Lung (tissue), 16 donors: Measurements from ENCODE around the gene ETFA. TPM values are rescaled to one million over a fixed set of nuclear protein-coding genes. Genes with fewer than 3 reads are reported as not detected.

Experiments used
- ATAC-seq: fragments of 200-7000 bp; cut with Tn5 transposase; one replicate; pipeline ENCODE4 v1.9.1; 2020; ENCODE audit warnings: moderate number of reproducible peaks; ENCODE audit not compliant: insufficient read depth, low FRiP score
- DNase-seq, 3 donors: peaks; one replicate each; pipeline ENCODE4 v3.0.0-alpha.2; 2013 to 2017
- H3K27ac ChIP-seq, 2 donors: one replicate each; pipeline ENCODE4 v1.5.1; 2013; ENCODE audit warnings: mild to moderate bottlenecking in 2 of 2, moderate library complexity in 2 of 2, control low read depth in 1 of 2, inconsistent platforms in 1 of 2, low read depth in 1 of 2, low read length in 1 of 2
- H3K27me3 ChIP-seq, 3 donors: one replicate each; pipeline ENCODE4 v1.5.1; 2013; ENCODE audit warnings: low read length in 2 of 3; ENCODE audit not compliant: control insufficient read depth in 3 of 3, insufficient read depth in 3 of 3
- H3K36me3 ChIP-seq, 4 donors: one replicate each; pipeline ENCODE4 v1.5.1; 2013; ENCODE audit warnings: low read length in 4 of 4, mild to moderate bottlenecking in 1 of 4, moderate library complexity in 1 of 4; ENCODE audit not compliant: control insufficient read depth in 4 of 4, insufficient read depth in 4 of 4
- H3K4me1 ChIP-seq, 5 donors: one replicate each; pipeline ENCODE4 v1.5.1; 2013; ENCODE audit warnings: low read length in 5 of 5, mild to moderate bottlenecking in 2 of 5, moderate library complexity in 1 of 5; ENCODE audit not compliant: control insufficient read depth in 5 of 5, insufficient read depth in 5 of 5
- H3K4me3 ChIP-seq: one replicate; pipeline ENCODE4 v1.5.1; 2013; ENCODE audit warnings: mild to moderate bottlenecking, control low read depth, moderate library complexity
- H3K9ac ChIP-seq, 2 donors: one replicate each; pipeline ENCODE4 v1.5.1; 2013; ENCODE audit warnings: low read length in 2 of 2, control low read depth in 1 of 2; ENCODE audit not compliant: insufficient read depth in 1 of 2
- H3K9me3 ChIP-seq, 4 donors: one replicate each; pipeline ENCODE4 v1.5.1; 2013; ENCODE audit warnings: low read length in 3 of 4, mild to moderate bottlenecking in 1 of 4, moderate library complexity in 1 of 4; ENCODE audit not compliant: control insufficient read depth in 4 of 4, insufficient read depth in 3 of 4
- CTCF ChIP-seq: IDR thresholded peaks from 2 replicates; pipeline ENCODE4 v1.5.1; 2012; ENCODE audit warnings: mild to moderate bottlenecking; ENCODE audit errors: control extremely low read depth, extremely low read depth
- WGBS, 2 donors: extraction: QIAGEN DNeasy Blood & Tissue Kit; methylation state at CpG; one replicate each; pipeline ENCODE4 v1.1.7; 2013; 5-methylcytosine and 5-hydroxymethylcytosine counted together
- long read RNA-seq, 5 donors: transcript quantifications; one replicate each; lab custom pipeline, GENCODE V29; 2026
- polyA plus RNA-seq, 2 donors: library from polyadenylated mRNA; stranded (reverse); fragments of 200-250 nt; gene quantifications; one replicate each; pipeline ENCODE4 v1.2.1, GENCODE V29; 2013
- total RNA-seq, 2 donors: library from RNA; depleted of rRNA in 1 of 2; stranded (reverse); fragments of >200 nt in 1 of 2; gene quantifications; one replicate each; pipeline ENCODE4 v1.2.1, GENCODE V29; 2014 to 2021
- donor health status: control.
- donor health status: control.
- donor health status: Bipolar disorder and iron deficiency.
- donor health status: healthy.
- donor health status: DM: yes; HTN: yes; CAD: no.

Gene ETFA
- total RNA-seq (10 to 100 TPM; 80.5 to 87.0 TPM), polyA plus RNA-seq (10 to 100 TPM; 54.5 to 96.4 TPM)
- long read RNA-seq, donor 1, transcript ETFA-212 (2 exons, 650 nt), result minor isoform, 20 of 64 reads
- long read RNA-seq, donor 1, transcript ETFA-203 (12 exons, 2,287 nt), result major isoform, 26 of 64 reads
- long read RNA-seq, donor 1, transcript ETFA-202 (11 exons, 1,346 nt), result minor isoform, 9 of 64 reads
- long read RNA-seq, donor 1, partial matches to known transcripts, result 6 of 64 reads
- long read RNA-seq, donor 1, other reads (novel, unspliced or antisense), result 0 of 64 reads
- long read RNA-seq, donor 2, transcript ETFA-212 (2 exons, 650 nt), result major isoform, 6 of 15 reads
- long read RNA-seq, donor 2, partial matches to known transcripts, result 0 of 15 reads
- long read RNA-seq, donor 2, other reads (novel, unspliced or antisense), result 0 of 15 reads
- long read RNA-seq, donor 3, transcript ETFA-212 (2 exons, 650 nt), result minor isoform, 5 of 31 reads
- long read RNA-seq, donor 3, transcript ETFA-203 (12 exons, 2,287 nt), result major isoform, 10 of 31 reads
- long read RNA-seq, donor 3, partial matches to known transcripts, result 9 of 31 reads
- long read RNA-seq, donor 3, other reads (novel, unspliced or antisense), result 0 of 31 reads
- long read RNA-seq, donor 4, transcript ETFA-203 (12 exons, 2,287 nt), result minor isoform, 5 of 22 reads
- long read RNA-seq, donor 4, transcript ETFA-212 (2 exons, 650 nt), result major isoform, 9 of 22 reads
- long read RNA-seq, donor 4, partial matches to known transcripts, result 5 of 22 reads
- long read RNA-seq, donor 4, other reads (novel, unspliced or antisense), result 0 of 22 reads
- long read RNA-seq, donor 5, transcript ETFA-216 (10 exons, 942 nt), result minor isoform, 5 of 76 reads
- long read RNA-seq, donor 5, transcript ETFA-203 (12 exons, 2,287 nt), result major isoform, 36 of 76 reads
- long read RNA-seq, donor 5, transcript ETFA-212 (2 exons, 650 nt), result minor isoform, 15 of 76 reads
- long read RNA-seq, donor 5, partial matches to known transcripts, result 13 of 76 reads
- long read RNA-seq, donor 5, other reads (novel, unspliced or antisense), result 0 of 76 reads

DNA sequence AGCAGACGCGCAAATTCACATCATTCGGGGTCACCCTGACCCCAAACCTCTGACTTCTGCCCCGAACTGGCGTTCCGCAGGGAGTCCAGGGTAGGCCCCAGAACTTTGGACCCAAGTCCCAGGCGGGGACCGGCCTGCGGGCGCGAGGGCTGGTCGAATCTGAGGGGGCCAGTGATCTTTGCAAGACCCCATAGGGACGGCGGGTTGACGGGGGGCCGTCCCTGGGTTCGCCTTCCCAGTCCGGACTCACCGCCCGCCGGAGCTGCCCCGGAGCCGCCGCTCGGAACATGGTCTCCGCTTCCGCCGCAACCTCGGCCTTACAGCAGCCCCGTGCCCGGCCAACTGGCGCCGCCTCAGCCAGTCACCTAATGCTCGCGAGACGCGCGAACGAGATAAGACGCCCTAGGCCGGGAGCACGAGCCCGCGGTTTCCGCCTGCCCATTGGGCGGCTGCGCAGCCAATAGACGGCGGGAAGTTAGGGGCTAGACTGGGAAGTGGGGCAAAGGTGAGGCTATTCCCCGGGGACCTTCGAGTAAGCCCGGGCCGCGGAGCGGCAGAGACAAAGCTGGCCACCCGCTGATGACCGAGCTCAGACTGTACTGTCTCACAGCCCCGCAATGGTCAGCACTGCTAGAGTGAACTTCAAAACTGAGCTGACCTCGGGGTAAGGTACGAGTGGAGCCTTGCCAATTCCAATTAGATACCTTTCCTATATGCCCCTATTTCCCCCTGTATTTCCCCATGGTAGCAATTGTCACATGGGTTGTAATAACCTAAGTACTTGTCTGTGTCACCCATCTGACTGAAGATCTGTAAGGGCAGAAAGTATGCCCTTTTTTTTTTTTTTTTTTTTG lies at the start of gene ETFA:
TSS of gene ETFA (minus strand) at position 370 of the 854 bp plus-strand sequence. CDS start at position 289, 81 bp downstream.
- H3K4me1 ChIP-seq, result peaks cover 0 to 13% (median 7%) of the 10 kb centered on the region in 5 donors
- peak; percentile 99 for ATAC-seq
- no peaks in the 10 kb centered on the region for H3K36me3 ChIP-seq
- H3K9ac ChIP-seq, result peak within 1 kb of the TSS; percentile 86 to 94
- no peaks in the 10 kb centered on the region for H3K27me3 ChIP-seq
- peak within 1 kb of the TSS; percentile 82 to 91 for H3K27ac ChIP-seq
- no peak for TF ChIP-seq CTCF
- WGBS, 2 donors, result 0 to 2% methylated on average over 60 of the region's 60 CpGs
- peak; percentile 96 to 98 (median 96) for DNase-seq
- no peaks in the 10 kb centered on the region for H3K9me3 ChIP-seq
- peak within 1 kb of the TSS; percentile 87 for H3K4me3 ChIP-seq

- no peak for TF ChIP-seq CTCF
- no peak overlapping the region for H3K9ac ChIP-seq
- whole genome bisulfite sequencing, 2 donors, result 83 to 84% methylated on average over 3 of the region's 3 CpGs
- H3K4me3 ChIP-seq, result no peak overlapping the region
- no peak for ATAC-seq
- no peaks in the 10 kb centered on the region for H3K4me1 ChIP-seq
- H3K27me3 ChIP-seq, result no peaks in the 10 kb centered on the region
- no peaks in the 10 kb centered on the region for H3K36me3 ChIP-seq
- H3K9me3 ChIP-seq, result peaks cover 0 to 4% (median 0%) of the 10 kb centered on the region in 4 donors
- no peak for DNase-seq
- no peak overlapping the region for H3K27ac ChIP-seq
Observed at GRCh38 chr15:76360416-76360815, 49.1 kb upstream of the ETFA start.

GRCh38 chr15:76359152-76359551 lies 47.9 kb upstream of the ETFA start:
- ATAC-seq, result no peak
- Histone ChIP-seq H3K36me3 (no peaks in the 10 kb centered on the region), H3K9me3 (no peaks in the 10 kb centered on the region), H3K9ac (no peak overlapping the region), H3K4me3 (no peak overlapping the region), H3K27ac (no peak overlapping the region), H3K27me3 (no peaks in the 10 kb centered on the region), H3K4me1 (no peaks in the 10 kb centered on the region)
- no peak for TF ChIP-seq CTCF
- WGBS, 2 donors, result 41 to 84% methylated on average over 3 of the region's 3 CpGs
- DNase-seq, result no peak
